T-cell (primary cell): ENCODE data around the gene GDF7. TPM values are rescaled to one million over a fixed set of nuclear protein-coding genes. Genes with fewer than 3 reads are reported as not detected.

Experiments used
- ATAC-seq, 4 experiments: fragments of 200-7000 bp in 3 of 4; fragments of 150-1000 bp in 1 of 4; cut with Tn5 transposase; replicated peaks in 1 of 4; 1 replicate in 3 of 4; 2 replicates in 1 of 4; pipeline ENCODE4 v1.10.0; 2021; ENCODE audit warnings: moderate library complexity in 3 of 4, mild to moderate bottlenecking in 2 of 4, moderate number of reproducible peaks in 1 of 4
- CTCF ChIA-PET, 2 donors: fragments of 300-600 bp; sonication (Branson Sonifier 250); formaldehyde crosslinking; loops; one replicate each; lab custom pipeline; 2022; ENCODE audit warnings: antibody characterized with exemption in 2 of 2; lab: Charles Lee
- POLR2A ChIA-PET, 2 donors: fragments of 300-600 bp; sonication (Branson Sonifier 250); formaldehyde crosslinking; loops; one replicate each; lab custom pipeline; 2022; ENCODE audit warnings: antibody characterized with exemption in 2 of 2; lab: Charles Lee
- DNase-seq, 35 experiments: peaks; one replicate each; pipeline versions ENCODE4 v3.0.0 to v3.0.0-alpha.2; 2013 to 2023
- H3K27ac ChIP-seq: one replicate; pipeline ENCODE4 v1.5.1; 2013; ENCODE audit warnings: low read length
- H3K27me3 ChIP-seq, 2 experiments: replicated peaks in 1 of 2; 1 replicate in 1 of 2; 2 replicates in 1 of 2; pipeline versions ENCODE4 v1.6.1 to v1.7.0; 2013; ENCODE audit warnings: low read length in 1 of 2, mixed read lengths in 1 of 2; ENCODE audit not compliant: control insufficient read depth in 2 of 2, insufficient read depth in 2 of 2; ENCODE audit errors: extremely low read depth in 1 of 2
- H3K36me3 ChIP-seq, 2 donors: 1 replicate in 1 of 2; 2 replicates in 1 of 2; pipeline versions ENCODE4 v1.6.1 to v1.7.0; 2013; ENCODE audit warnings: low read length in 1 of 2; ENCODE audit not compliant: control insufficient read depth in 2 of 2, insufficient read depth in 1 of 2; ENCODE audit errors: extremely low read depth in 1 of 2
- H3K4me1 ChIP-seq, 2 experiments: 1 replicate in 1 of 2; 2 replicates in 1 of 2; pipeline versions ENCODE4 v1.6.1 to v1.7.0; 2013; ENCODE audit warnings: low read length in 2 of 2, mixed read lengths in 1 of 2; ENCODE audit not compliant: insufficient read depth in 2 of 2, control insufficient read depth in 1 of 2; ENCODE audit errors: extremely low read depth in 1 of 2
- H3K4me3 ChIP-seq, 2 donors: 1 replicate in 1 of 2; 2 replicates in 1 of 2; pipeline versions ENCODE4 v1.5.1 to v1.7.0; 2013; ENCODE audit warnings: mild to moderate bottlenecking in 2 of 2, low read length in 1 of 2, moderate library complexity in 1 of 2; ENCODE audit not compliant: control insufficient read depth in 1 of 2; ENCODE audit errors: extremely low read depth in 1 of 2
- H3K9me3 ChIP-seq: 2 replicates; pipeline ENCODE4 v1.7.0; 2013
- H3K27ac Mint-ChIP-seq, 2 donors: one replicate each; pipeline ENCODE4 v1.8.0; 2020 to 2021; ENCODE audit warnings: mild to moderate bottlenecking in 2 of 2, mixed read lengths in 2 of 2
- H3K27me3 Mint-ChIP-seq, 2 donors: one replicate each; pipeline ENCODE4 v1.8.0; 2021 to 2022; ENCODE audit warnings: mixed read lengths in 2 of 2
- H3K36me3 Mint-ChIP-seq: one replicate; pipeline ENCODE4 v1.8.0; 2021; ENCODE audit warnings: mixed read lengths
- H3K4me1 Mint-ChIP-seq, 3 donors: one replicate each; pipeline ENCODE4 v1.8.0; 2020 to 2022; ENCODE audit warnings: mixed read lengths in 3 of 3, mild to moderate bottlenecking in 1 of 3
- H3K4me3 Mint-ChIP-seq, 3 donors: one replicate each; pipeline ENCODE4 v1.8.0; 2020 to 2022; ENCODE audit warnings: mild to moderate bottlenecking in 3 of 3, mixed read lengths in 3 of 3, moderate library complexity in 3 of 3
- H3K9me3 Mint-ChIP-seq, 3 donors: one replicate each; pipeline ENCODE4 v1.8.0; 2020 to 2022; ENCODE audit warnings: mixed read lengths in 3 of 3
- WGBS: methylation state at CpG from one replicate; pipeline ENCODE4 v1.1.5; 2013; ENCODE audit warnings: missing lambda C conversion rate; ENCODE audit not compliant: insufficient coverage; 5-methylcytosine and 5-hydroxymethylcytosine counted together
- total RNA-seq, 35 experiments: library from RNA in 6 of 35; stranded (reverse) in 6 of 35; fragments of 120-200 nt in 1 of 35; gene quantifications; one replicate each; pipeline versions ENCODE4 v1.2.1 to v1.2.4 and lab custom pipeline; 2013 to 2026

Gene GDF7
- total RNA-seq, 5 donors from 2014 or later (not counting 1 experiment from before 2014, with no cell fraction given) = 0.10 to 0.51 (median 0.16) TPM

DNA sequence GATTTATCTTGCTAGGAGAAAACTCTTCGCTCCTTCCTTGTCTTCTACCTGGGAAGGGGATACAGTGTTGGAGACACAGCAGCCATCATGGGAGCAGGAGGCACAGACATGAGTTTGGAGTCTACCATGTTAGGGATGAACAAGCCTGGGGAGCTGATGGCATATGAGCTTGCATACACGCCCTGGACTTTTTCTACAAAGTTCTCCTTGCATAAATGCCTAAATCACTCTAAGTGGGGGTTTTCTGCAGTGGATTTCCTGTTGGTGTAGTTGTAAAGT lies 12.5 kb upstream of the GDF7 start:
- POLR2A ChIA-PET = no interaction called here

GRCh38 chr2:20656561-20656960 lies 10.4 kb upstream of the GDF7 start:
- 90% methylated on average over 7 of the region's 7 CpGs for WGBS
- ChIA-PET POLR2A (no interaction called here), CTCF (interaction anchor here (0.6 to 2.0 kb wide), 4 partner anchors 10 to 1387 kb away, joined by 4 to 10 read pairs (median 6); no protein-coding TSS in a partner anchor)

More for the DNA sequence above, 12.5 kb upstream of the GDF7 start:
- no peak for ATAC-seq
- H3K27ac ChIP-seq = no peak overlapping the region
- Mint-ChIP-seq H3K9me3 (no peaks in the 10 kb centered on the region), H3K4me1 (peaks cover 17 to 24% (median 20%) of the 10 kb centered on the region in 3 donors), H3K36me3 (no peaks in the 10 kb centered on the region), H3K4me3 (no peak overlapping the region), H3K27me3 (peaks cover 12 to 15% of the 10 kb centered on the region in 2 donors), H3K27ac (no peak overlapping the region)
- H3K9me3 ChIP-seq = no peaks in the 10 kb centered on the region
- peaks cover 1 to 7% of the 10 kb centered on the region in 2 experiments for H3K27me3 ChIP-seq
- H3K4me1 ChIP-seq = peaks cover 4 to 21% of the 10 kb centered on the region in 2 experiments
- H3K4me3 ChIP-seq = no peak overlapping the region
- no peak for DNase-seq
- 100% methylated on average over 1 of the region's 2 CpGs for WGBS
- CTCF ChIA-PET = interaction anchor here (0.6 to 1.5 kb wide), 2 partner anchors 12 to 205 kb away, joined by 4 to 7 read pairs; no protein-coding TSS in a partner anchor
- H3K36me3 ChIP-seq = no peaks in the 10 kb centered on the region

DNA sequence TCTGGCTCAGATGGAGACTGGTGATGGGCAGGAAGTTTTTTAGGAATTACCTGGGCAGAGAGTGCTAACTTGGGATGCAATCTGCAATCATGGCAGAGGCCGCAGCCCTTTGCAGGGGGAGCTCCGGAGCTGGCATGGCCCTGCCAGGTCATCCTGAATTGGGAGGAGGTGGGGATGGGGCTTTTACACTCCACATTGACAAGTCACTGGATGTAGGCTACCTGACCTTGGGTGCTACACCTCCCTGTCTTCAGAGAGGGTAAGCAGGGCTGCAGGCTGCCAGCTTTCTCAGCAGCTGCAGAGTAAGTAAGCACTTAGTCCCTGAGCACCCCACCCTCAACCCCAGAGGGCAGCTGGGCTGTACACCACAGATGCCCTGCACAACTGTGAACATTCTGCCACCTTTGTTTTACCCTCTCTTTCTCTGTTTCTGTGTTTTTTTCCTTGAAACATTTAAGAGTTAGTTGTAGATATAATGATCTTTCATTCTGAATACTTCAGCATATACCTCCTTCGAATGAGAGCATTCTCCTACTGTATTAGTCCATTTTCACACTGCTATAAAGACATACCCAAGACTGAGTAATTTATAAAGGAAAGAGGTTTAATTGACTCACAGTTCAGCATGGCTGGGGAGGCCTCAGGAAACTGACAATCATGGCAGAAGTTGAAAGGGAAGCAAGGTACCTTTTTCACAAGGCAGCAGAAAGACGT lies 9.3 kb upstream of the GDF7 start:
- H3K27me3 Mint-ChIP-seq = peaks cover 39 to 41% of the 10 kb centered on the region in 2 donors
- no peak for DNase-seq

More at GRCh38 chr2:20656561-20656960, 10.4 kb upstream of the GDF7 start:
- Histone ChIP-seq H3K36me3 (no peaks in the 10 kb centered on the region), H3K4me1 (peaks cover 0 to 6% of the 10 kb centered on the region in 2 experiments), H3K4me3 (no peak overlapping the region), H3K27me3 (peaks cover 13 to 14% of the 10 kb centered on the region in 2 experiments), H3K27ac (no peak overlapping the region), H3K9me3 (no peaks in the 10 kb centered on the region)
- H3K36me3 Mint-ChIP-seq = no peaks in the 10 kb centered on the region
- peaks cover 28 to 29% of the 10 kb centered on the region in 2 donors for H3K27me3 Mint-ChIP-seq
- no peaks in the 10 kb centered on the region for H3K9me3 Mint-ChIP-seq
- DNase-seq (no peak), ATAC-seq (no peak)
- no peak overlapping the region for H3K4me3 Mint-ChIP-seq
- no peak overlapping the region for H3K27ac Mint-ChIP-seq
- peaks cover 5 to 11% (median 5%) of the 10 kb centered on the region in 3 donors for H3K4me1 Mint-ChIP-seq

DNA sequence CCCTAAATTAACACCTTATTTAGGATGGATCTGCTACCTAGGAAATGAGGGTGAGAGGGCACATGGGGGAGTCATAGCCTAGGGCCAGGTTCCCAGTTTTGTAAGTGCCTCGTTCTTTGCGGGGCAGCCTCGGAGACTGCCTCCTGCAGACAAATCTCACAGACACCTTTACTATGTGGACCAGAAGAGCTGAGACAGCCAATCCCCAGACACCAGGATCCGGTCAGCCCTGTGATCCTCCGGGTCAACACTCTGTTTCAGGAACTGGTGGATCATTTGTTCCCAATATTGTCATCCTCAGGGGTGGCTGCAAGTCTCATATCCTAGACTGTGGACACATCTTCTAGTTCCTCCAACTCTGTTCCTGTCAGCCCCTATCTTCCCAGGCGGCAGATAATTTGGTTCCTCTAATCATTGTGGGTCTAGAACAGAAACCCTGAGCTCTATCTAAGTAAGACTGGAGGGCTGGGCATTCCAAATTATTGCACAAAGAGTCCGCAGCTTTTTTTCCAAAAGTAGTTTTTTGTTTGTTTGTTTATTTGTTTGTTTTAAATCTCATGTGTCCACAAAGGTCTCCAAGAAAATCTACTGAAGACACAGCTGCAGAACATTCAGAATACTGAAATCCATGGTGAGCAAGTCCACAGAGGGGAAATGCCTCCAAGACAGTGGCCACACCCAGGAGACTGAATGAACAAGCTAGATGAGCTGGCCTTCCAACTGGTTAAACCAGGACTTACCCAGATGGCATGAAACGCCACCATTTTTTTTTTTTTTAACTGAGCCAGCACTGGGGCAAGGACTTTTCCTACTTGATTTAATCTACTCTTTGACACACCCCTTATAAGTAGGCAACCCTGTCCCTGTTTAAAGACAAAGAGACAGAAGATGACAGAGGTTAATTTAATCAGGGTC lies 6.2 kb upstream of the GDF7 start:
- Mint-ChIP-seq H3K4me3 (no peak overlapping the region), H3K9me3 (no peaks in the 10 kb centered on the region), H3K27me3 (peaks cover 60 to 65% of the 10 kb centered on the region in 2 donors), H3K36me3 (no peaks in the 10 kb centered on the region), H3K27ac (no peak overlapping the region), H3K4me1 (peaks cover 6 to 8% (median 7%) of the 10 kb centered on the region in 3 donors)
- Histone ChIP-seq H3K4me1 (peaks cover 0 to 12% of the 10 kb centered on the region in 2 experiments), H3K27ac (no peak overlapping the region), H3K4me3 (no peak overlapping the region), H3K27me3 (peaks cover 19 to 55% of the 10 kb centered on the region in 2 experiments), H3K36me3 (no peaks in the 10 kb centered on the region), H3K9me3 (no peaks in the 10 kb centered on the region)
- ChIA-PET POLR2A (interaction anchor here in 1 of 2 donors (0.6 kb wide), 3 partner anchors 10 to 179 kb away, joined by 3 read pairs; partner anchors contain the start of gene HS1BP3), CTCF (interaction anchor here (0.5 to 3.7 kb wide), 24 partner anchors 9 to 656 kb away, joined by 3 to 63 read pairs (median 4); partner anchors contain the start of genes HS1BP3 (in 2 of the 2) and RHOB (in 1 of the 2))
- ATAC-seq (no peak), DNase-seq (no peak)
- 41% methylated on average over 3 of the region's 8 CpGs for WGBS

More for the DNA sequence above, 9.3 kb upstream of the GDF7 start:
- Mint-ChIP-seq H3K4me3 (no peak overlapping the region), H3K9me3 (no peaks in the 10 kb centered on the region), H3K27ac (no peak overlapping the region), H3K36me3 (no peaks in the 10 kb centered on the region), H3K4me1 (peaks cover 0 to 4% (median 0%) of the 10 kb centered on the region in 3 donors)
- no peak overlapping the region for H3K4me3 ChIP-seq
- ChIA-PET CTCF (interaction anchor here in 1 of 2 donors (2.0 kb wide), 1 partner anchor 8 kb away, joined by 4 read pairs; no protein-coding TSS in a partner anchor), POLR2A (no interaction called here)
- H3K36me3 ChIP-seq = no peaks in the 10 kb centered on the region
- WGBS = 100% methylated on average over 1 of the region's 4 CpGs
- H3K27ac ChIP-seq = no peak overlapping the region
- no peaks in the 10 kb centered on the region for H3K9me3 ChIP-seq
- H3K4me1 ChIP-seq = peaks cover 0 to 5% of the 10 kb centered on the region in 2 experiments
- no peak for ATAC-seq
- peaks cover 14 to 24% of the 10 kb centered on the region in 2 experiments for H3K27me3 ChIP-seq

GRCh38 chr2:20661421-20662307 lies 5.3 kb upstream of the GDF7 start:
- ChIA-PET CTCF (interaction anchor here (0.6 to 3.7 kb wide), 26 partner anchors 10 to 656 kb away, joined by 3 to 63 read pairs (median 4); partner anchors contain the start of genes HS1BP3 (in 2 of the 2) and RHOB (in 1 of the 2)), POLR2A (interaction anchor here (0.6 kb wide), 4 partner anchors 10 to 302 kb away, joined by 3 to 5 read pairs (median 3); partner anchors contain the start of gene HS1BP3 (in 1 of the 2))
- H3K36me3 ChIP-seq = no peaks in the 10 kb centered on the region
- peak in 34 of 35 experiments; percentile 20 to 85 (median 50) for DNase-seq
- H3K27ac Mint-ChIP-seq = no peak overlapping the region
- H3K4me1 Mint-ChIP-seq = peaks cover 6 to 12% (median 12%) of the 10 kb centered on the region in 3 donors
- ATAC-seq = peak; percentile 65 to 79 (median 75)
- no peak overlapping the region for H3K27ac ChIP-seq
- H3K4me1 ChIP-seq = peaks cover 0 to 21% of the 10 kb centered on the region in 2 experiments
- H3K9me3 Mint-ChIP-seq = no peaks in the 10 kb centered on the region
- no peak overlapping the region for H3K4me3 Mint-ChIP-seq
- WGBS = 42% methylated on average over 9 of the region's 11 CpGs
- no peak overlapping the region for H3K4me3 ChIP-seq
- no peaks in the 10 kb centered on the region for H3K36me3 Mint-ChIP-seq
- peaks cover 60 to 70% of the 10 kb centered on the region in 2 donors for H3K27me3 Mint-ChIP-seq
- H3K9me3 ChIP-seq = no peaks in the 10 kb centered on the region
- H3K27me3 ChIP-seq = peaks cover 19 to 59% of the 10 kb centered on the region in 2 experiments
